HEK293 (cell line): Measurements from ENCODE around the gene DIP2C.

Source experiments
- CTCF ChIP-seq: fragments of 450-650 bp; formaldehyde crosslinking; IDR thresholded peaks from 2 replicates; pipeline ENCODE4 v1.5.1; 2016; ENCODE audit warnings: missing biosample characterization, missing genetic modification characterization
- REST ChIP-seq: fragments of 450-650 bp; formaldehyde crosslinking; IDR thresholded peaks from 2 replicates; pipeline ENCODE4 v1.5.1; 2016; ENCODE audit warnings: missing biosample characterization, missing genetic modification characterization
- WT1 ChIP-seq: fragments of 450-650 bp; formaldehyde crosslinking; IDR thresholded peaks from 2 replicates; pipeline ENCODE4 v1.5.1; 2016; ENCODE audit warnings: missing biosample characterization, missing genetic modification characterization
- ZNF335 ChIP-seq: fragments of 450-650 bp; formaldehyde crosslinking; conservative IDR thresholded peaks from 2 replicates; pipeline ENCODE4 v1.5.1; 2016; ENCODE audit warnings: missing biosample characterization, missing genetic modification characterization
- ZNF501 ChIP-seq: fragments of 450-650 bp; formaldehyde crosslinking; IDR thresholded peaks from 2 replicates; pipeline ENCODE4 v1.5.1; 2016; ENCODE audit warnings: missing biosample characterization, missing genetic modification characterization
- ZNF654 ChIP-seq: fragments of 450-650 bp; formaldehyde crosslinking; IDR thresholded peaks from 2 replicates; pipeline ENCODE4 v1.5.1; 2016; ENCODE audit warnings: low read depth, missing biosample characterization, missing genetic modification characterization
- TF ChIP-seq, protein P1 (sequence below): fragments of 450-650 bp; formaldehyde crosslinking; conservative IDR thresholded peaks from 2 replicates; pipeline ENCODE4 v1.5.1; 2016; ENCODE audit warnings: low read depth, missing biosample characterization, missing genetic modification characterization

GRCh38 chr10:279655-280054 lies 409.8 kb downstream of the DIP2C start:
- no peak for TF ChIP-seq ZNF335
- TF ChIP-seq WT1 (tag by site-specific recombination) = no peak
- TF ChIP-seq REST (tag by site-specific recombination) = no peak
- TF ChIP-seq ZNF501 = no peak
- no peak for TF ChIP-seq CTCF (tag by site-specific recombination)
- TF ChIP-seq, protein P1, sequence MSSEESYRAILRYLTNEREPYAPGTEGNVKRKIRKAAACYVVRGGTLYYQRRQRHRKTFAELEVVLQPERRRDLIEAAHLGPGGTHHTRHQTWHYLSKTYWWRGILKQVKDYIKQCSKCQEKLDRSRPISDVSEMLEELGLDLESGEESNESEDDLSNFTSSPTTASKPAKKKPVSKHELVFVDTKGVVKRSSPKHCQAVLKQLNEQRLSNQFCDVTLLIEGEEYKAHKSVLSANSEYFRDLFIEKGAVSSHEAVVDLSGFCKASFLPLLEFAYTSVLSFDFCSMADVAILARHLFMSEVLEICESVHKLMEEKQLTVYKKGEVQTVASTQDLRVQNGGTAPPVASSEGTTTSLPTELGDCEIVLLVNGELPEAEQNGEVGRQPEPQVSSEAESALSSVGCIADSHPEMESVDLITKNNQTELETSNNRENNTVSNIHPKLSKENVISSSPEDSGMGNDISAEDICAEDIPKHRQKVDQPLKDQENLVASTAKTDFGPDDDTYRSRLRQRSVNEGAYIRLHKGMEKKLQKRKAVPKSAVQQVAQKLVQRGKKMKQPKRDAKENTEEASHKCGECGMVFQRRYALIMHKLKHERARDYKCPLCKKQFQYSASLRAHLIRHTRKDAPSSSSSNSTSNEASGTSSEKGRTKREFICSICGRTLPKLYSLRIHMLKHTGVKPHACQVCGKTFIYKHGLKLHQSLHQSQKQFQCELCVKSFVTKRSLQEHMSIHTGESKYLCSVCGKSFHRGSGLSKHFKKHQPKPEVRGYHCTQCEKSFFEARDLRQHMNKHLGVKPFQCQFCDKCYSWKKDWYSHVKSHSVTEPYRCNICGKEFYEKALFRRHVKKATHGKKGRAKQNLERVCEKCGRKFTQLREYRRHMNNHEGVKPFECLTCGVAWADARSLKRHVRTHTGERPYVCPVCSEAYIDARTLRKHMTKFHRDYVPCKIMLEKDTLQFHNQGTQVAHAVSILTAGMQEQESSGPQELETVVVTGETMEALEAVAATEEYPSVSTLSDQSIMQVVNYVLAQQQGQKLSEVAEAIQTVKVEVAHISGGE = no peak
- TF ChIP-seq ZNF654 (tag by site-specific recombination) = no peak
